HG03354 (cell line): Measurements from ENCODE around the gene TMTC2.

ENCODE experiments used
- ATAC-seq: cut with Tn5 transposase; IDR thresholded peaks from one replicate; pipeline ENCODE4 v1.9.1; 2021; ENCODE audit warnings: mild to moderate bottlenecking; ENCODE audit not compliant: unreplicated experiment, poor library complexity, severe bottlenecking

TMTC2 gene

DNA sequence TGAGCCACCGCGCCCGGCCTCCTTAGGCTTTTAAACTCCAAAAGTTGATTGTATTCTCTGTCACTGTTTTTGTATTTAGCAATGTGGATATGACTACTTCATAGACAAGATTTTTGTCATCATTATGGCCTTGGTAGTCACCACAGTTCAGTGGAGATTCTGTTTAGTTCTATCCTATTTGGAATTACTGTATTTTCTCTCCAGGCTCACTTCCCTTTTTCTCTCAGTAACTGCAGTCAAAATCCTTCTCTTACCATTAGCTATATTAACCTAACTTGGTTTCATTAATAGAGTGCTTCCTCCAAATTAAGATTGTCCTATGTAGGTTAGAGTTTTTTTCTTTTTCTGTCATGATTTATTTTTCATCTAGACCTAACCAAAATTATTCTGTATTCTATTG is 283.9 kb downstream of the TMTC2 start:
- no peak for ATAC-seq

DNA sequence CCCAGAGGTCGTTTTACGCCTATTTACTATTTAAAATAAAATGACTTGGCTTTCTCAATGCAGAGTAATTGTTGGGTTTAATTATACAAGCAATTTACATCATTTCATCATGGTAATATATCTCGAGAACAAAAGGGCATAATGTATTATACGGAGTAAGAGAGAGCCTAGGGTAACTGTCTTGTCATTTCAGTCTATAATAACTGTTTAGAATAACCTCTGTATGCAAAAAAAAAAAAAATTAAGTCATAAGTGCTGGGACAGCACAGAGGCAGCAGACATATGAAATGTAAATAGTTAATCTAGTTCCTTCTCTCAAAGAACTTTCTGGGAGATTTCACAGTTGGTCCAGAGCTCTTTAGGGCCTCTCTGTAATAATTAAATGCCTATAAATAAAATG is 284.9 kb downstream of the TMTC2 start:
- ATAC-seq: no peak

DNA sequence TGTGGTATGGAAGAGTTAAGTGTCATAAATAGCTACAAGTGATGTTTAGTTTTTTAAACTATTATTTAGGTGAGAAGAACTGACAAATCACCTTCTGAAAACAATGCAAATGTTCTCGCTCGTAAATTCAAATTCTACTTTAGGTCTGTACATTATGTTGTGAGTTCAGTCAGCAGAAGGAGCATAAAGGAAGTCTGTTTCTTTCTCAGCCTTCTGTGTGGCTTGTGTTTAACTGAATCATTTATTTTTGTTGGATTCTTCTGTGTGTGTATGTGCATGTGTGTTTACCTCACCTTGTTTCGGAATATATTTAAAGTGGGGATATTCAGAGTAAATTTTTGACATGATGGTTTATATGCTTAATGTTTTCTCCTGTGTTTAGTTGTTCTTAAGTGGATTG is 285.9 kb downstream of the TMTC2 start:
- no peak for ATAC-seq

DNA sequence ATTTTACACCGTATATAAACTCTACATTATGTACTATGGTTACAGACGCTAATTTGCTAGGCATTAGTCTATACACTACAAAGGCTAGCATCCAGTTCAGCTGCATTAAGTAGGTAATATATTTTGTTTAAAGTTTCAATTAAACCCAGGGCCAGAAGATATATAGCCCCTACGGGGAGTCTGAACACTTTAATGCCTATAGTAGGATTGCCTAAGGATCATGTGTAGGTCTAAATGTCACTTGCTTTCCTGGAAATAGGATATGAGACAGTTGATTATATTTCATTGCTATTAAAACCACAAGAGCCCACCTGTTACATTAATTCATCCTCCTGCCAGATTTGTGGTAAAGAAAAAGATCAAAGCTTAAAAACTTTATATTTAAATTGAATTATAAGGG is 286.9 kb downstream of the TMTC2 start:
- no peak for ATAC-seq

DNA sequence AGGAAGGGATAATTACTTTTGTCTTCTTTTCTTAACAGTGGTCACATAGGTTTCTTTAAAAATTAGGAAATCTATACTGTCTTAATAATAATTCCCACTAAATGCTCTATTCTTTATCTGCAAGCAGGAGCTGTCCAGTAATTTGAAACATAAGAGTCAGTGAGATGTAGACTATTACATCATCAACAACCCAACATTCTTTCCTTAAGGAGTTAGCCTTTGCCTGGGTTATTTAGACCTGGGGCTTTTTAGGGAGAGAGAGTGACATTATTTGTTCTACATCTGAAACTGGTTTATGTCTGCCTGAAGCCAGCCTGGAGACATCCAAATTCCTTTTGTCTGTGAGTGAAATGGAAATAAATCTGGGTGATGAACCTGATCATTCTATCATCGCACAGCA is 294.4 kb downstream of the TMTC2 start:
- ATAC-seq: no peak

DNA sequence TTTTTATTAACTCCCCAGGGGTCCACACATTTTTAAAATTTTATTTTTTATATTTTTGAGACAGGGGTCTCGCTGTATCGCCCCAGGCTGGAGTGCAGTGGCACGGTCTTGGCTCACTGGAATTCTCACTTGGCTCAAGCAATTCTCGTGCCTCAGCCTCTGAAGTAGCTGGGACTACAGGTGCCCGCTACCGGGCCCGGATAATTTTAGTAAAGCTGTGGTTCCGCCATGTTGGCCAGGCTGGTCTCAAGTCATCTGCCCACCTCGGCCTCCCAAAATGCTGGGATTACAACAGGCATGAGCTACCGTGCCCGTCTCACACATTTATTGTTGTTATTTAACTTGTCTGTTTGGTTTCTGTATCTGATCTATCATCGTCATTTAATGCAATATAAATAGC is 307.4 kb downstream of the TMTC2 start:
- no peak for ATAC-seq

DNA sequence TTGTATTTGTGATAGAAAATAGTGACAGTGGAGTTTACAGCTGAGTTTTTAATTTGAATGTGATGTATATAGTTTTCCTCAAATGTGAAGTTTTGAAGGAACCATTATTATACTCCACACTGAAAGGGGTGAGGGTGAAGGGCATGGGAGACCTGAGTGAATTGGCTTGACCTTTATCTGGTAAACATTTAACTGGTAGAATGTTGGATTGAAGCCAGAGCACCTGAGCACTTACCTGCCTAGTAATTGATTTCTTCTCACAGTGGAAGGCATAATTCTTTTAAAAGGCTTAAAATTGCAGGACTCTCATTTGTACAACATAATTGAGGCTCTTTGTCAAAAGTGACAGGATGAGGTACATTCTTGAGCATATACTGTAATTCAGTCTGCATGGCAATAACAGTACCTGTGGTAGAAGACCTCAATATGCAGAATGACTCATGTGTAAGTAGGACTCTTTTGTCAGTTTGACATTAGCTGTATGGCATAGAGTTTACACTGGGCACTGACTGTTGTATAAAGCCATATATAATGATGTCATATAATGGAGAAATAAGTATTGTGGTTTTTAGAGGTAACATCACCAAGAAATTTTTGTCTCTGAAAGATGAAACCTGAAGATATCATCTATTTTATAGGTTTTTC is 309.6 kb downstream of the TMTC2 start:
- ATAC-seq: peak; percentile 84

DNA sequence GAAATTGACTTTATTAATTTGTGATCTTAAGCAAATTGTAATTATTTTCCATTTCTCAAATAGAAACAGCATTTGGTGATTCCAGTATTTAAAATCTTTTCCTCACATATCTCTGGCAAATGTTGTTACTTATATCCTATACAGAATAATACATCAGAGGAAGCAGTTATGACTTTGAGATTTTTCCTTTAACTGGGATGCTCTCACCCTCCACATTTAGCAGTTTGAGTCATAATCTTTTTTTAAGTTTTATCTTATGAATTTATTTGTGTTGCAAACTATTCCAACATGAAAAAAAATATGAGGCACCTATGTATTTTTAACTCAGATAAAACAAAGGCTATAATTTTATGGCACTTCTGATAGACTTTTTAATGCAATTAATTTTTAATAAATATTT is 311.8 kb downstream of the TMTC2 start:
- ATAC-seq: no peak

DNA sequence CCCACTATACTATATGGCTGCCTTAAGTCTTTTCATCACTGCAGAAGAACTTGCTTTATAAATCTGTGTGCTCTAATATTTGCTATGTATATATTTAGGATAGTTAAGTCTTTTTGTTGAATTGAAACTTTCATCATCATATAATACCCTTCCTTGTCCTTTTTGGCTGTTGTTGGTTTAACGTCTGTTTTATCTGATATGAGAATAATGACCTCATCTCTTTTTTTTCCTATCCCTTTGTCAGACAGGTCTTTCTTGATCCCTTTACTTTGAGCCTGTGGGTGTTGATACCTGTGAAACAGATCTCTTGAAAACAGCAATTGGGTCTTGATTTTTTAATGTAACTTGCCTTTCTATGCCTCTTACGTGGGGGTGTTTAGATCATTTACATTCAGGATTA is 316.3 kb downstream of the TMTC2 start:
- ATAC-seq: no peak

DNA sequence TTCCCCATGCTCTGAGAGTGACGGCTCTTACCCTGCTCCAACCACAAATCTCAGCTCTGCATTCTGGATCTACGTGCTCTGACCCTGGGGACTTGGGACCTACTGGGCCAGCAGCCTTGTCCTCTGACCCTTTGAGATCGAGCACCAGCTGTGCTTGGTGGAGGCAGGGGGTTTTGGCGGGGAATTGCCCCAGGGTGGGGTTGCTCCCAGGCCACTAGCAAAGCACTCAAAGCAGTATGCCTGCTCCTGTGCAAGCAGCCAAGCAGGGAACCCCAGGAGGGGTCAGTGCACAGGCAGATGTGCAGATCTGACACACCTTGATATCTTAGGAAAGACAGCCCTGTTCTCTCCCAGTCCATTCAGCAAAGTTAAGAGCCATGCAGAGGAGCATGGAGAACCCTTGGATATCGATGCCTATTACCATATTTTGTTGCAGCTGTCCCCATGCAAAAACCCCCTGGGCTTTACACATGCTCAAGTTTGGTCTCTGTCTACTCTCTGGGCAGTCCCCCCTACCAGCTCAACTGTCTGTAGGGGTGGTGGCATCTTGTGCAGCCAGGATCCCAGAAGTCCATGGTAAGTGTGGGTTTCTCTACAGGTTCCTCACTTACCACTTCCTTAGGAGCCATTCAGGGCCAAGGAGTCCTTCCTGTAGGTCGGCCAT is 319.0 kb downstream of the TMTC2 start:
- ATAC-seq: no peak

DNA sequence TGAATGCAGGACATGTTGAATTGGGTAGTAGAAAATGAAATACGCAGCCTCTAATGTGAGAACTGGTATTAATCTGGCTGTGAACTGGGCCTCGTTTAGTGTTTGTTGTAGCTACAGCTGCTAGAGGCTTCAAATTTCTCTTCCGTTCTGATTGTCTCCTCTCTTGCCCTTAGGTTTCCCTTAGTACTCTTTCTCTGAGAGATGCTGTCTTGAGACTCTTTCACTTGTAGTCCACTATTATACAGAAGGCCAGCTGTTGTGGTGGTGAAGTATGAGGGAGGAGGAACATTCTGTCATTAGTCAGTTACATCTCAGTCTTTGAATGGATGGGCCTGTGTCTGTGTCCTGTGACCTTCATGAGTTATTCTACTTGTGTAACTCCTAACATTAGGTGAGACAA is 322.0 kb downstream of the TMTC2 start:
- ATAC-seq: no peak

DNA sequence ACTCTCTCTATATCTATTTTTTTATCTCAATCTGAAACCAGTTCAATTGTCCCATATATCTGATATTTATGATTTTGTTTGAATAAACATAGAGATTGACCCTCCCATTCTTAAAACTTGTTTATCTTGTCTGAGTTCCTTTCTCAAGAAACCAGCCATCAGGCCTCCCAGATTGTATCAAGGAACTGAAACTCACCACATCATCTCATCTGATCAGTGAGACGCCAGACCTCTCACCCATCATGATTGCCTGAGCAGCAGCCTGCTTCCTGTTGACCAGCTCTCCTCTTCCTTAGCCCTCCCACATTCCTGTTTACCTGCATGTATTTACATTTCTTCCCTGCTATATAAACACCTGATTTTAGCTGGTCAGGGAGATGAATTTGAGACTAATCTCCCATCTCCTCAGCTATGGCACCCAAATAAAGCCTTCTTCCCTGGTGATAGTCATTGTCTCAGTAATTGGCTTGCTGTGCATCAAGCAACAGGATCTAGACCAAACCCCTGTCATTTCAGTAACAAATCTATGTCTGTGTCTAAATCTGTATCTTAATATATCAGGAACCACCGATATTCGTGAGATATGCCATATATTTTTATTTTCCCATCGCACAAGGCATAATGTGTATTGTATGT is 323.6 kb downstream of the TMTC2 start:
- no peak for ATAC-seq

DNA sequence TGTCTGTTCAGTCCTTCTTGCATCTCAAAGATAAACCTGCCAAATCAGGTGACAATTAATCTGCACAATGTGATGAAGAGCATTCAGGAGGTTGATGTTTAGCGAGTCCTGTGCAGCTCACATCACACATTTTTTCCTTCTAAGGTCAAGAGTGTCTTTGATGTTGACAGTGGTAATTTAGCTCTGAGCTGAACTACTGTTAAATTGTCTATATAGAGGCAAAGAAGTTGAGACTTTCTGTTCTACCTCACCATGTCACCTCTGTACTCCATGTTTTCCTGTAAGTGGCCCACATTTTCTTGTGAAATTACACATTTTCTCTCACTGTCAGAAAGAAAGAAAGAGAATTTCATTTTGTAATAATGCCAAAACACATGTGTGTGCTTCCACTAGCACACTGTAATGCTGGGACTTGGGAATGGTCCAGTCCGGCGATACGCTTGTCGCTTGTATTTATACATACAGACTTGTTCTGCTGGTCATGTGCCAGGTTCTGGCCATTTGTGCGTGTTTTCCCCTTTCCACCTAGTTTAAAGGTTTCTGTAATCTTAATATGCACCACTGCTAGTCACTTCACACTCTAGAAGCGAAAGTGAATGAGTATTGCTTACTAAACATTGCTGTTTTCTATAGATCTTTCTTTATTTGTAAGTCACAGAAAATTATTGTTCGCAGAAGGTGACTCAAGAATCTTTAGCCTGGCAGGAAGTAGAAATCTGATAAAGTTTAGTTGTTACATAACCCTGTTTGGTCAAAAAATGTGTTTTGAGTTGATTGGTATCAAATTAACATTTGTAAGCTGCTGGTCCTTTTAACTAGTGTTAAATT is 328.9 kb downstream of the TMTC2 start:
- ATAC-seq: no peak

DNA sequence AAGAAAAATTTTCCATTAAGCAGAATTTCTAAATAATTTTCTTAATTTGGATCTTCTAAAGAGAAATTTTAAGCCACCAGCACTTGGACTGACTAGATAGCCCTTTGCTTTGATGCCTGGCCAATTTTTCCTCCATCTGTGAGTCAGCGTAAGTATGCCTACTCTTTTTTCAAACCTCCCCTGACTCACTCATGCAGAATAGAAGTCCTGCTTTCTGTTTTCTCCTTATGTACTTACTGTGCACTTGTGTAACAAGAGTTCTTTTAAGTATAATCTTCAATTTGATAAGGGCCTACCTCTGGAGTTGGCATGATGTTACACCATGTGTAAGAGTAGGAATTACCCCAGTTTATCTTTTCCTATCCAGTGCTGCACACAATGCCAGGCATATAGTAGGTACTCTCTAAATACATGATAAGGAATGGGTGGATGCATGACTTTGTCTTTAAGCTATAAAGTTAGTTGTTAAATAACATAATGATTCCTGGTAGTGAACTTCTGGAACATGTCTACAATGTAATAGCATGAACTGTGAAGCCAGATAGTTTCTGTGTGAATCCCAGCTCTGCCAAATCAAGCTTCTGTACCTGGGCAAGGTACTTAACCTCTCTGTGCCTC is 329.6 kb downstream of the TMTC2 start:
- no peak for ATAC-seq

DNA sequence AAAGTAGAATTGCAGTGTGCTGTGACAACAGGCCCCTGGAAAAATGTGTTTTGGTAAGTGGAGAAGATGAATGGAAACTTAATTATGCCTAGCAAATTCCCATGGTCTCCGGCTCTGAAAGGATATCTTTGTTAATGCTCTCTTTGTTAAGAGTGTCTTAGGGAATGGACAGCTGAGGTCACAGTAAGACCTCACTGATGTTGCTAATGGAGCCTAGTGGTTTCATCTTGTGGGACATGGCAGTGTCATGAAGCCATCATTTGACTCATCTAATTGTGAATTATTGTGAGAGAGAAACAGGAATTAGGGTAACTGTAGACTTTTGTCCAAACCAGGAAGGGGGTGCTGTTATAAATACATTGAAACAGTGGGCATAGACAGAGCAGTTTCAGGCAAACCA is 330.3 kb downstream of the TMTC2 start:
- ATAC-seq: no peak

DNA sequence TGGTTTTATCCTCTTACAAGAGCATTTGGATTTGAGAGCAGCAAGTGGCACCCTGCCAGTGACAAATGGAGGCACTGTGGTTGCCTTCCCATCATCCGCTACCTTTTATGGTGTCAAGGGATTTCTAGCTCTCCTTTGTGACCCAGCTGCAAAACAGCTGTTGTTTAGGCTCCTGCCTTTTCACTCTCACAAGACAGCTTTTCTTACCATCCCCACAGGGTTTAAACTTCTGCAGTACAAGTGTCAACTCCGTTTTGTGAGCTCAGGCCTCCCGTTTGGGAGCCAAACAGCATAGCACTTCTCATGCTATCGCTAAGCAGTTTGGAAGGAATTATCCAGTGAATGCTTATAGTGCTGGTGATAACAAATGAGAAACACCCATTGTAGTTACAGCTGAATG is 331.4 kb downstream of the TMTC2 start:
- no peak for ATAC-seq

DNA sequence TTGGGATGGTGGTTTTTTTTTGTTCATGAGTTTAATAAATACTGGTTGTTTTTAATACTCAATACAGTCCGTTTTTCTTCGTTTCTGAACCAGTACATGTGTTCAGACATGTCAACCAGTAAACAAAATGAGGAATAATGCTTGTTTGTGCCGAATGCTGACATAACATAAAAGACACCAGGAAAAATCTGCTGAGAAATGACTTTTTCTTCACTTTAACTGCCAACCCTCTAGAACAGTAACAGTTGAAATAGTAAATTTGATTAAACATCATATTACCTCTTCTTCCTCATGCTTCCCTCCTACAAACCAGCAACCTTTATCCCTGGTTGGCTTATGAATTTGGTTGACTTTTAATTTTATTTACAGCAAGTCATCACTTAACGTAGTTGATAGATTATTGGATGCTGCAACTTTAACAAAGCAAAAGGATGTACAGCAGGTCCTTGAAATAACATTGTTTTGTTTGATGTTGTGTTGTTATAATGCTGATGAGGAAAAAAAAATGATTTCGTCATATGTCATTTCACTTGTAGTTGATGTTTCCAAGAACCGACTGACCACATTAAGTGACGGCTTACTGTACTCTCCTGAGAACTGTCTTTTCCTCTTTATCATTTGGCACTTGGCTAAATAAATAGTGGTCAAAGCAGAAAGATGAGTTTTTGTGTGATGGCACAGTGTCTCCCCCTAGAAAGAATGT is 340.5 kb downstream of the TMTC2 start:
- ATAC-seq: no peak

DNA sequence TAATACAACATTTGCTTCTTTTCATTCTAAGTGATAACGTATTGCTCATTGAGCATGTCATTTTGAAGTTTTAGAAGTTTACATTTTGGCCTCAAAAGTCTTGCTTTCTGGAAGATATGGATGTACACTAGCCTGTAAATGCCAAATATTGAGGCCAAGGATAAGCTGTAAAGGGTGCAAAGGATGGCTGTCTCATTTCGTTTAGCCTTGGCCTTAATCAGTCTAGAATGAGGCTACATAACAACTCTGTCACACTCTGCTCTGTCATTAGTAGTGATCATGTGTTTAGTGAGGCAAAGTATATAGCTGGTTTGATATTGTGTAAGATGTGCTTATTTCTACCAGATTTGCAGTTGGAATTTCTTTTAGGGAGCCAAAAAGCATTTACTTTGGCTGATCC is 344.5 kb downstream of the TMTC2 start:
- ATAC-seq: no peak

DNA sequence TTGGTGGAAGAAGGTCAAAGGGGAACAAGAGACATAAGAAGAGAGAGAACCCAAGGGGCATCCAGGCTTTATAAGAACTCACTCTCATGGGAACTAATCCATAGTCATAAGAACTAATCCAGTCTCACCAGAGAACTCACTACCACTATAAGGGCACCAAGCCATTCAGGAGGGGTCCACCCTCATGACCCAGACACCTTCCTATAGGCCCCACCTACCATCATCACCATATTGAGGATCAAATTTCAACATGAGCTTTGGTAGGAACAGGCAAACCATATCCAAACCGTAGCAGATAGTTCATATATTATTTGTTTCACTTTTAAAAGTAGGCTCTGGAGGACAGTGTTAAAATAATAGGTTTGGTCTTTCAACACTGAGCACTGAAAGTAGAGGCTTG is 350.1 kb downstream of the TMTC2 start:
- no peak for ATAC-seq

DNA sequence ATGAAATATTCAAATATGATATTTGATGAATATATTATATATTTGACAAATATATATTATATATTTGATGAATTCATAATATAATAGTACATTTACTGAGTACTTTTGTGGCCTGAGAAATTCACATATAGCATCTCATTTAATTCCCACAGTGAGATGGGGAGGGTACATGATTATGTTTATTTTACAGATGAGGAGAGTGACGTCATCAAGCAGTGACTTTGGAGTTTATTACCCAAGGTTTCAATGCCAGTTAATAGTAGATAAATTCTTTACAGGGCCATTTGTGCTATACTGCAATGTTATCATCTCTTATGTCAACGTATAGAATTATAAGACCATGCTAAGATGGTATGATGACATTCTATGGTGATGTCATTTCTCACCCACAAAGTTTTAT is 352.7 kb downstream of the TMTC2 start:
- ATAC-seq: no peak
